Heart left ventricle (tissue), 16 donors: Measurements from ENCODE around the gene MINDY2. TPM values are rescaled to one million over a fixed set of nuclear protein-coding genes. Genes with fewer than 3 reads are reported as not detected.
"Not testable (repeated sequence)": the region's sequence is repeated elsewhere in the genome, so short reads cannot be mapped to it uniquely, and the experiment has no call there.

Experiments used
- ATAC-seq, 4 donors: fragments of 200-7000 bp; cut with Tn5 transposase; one replicate each; pipeline ENCODE4 v1.9.1; 2020 to 2022; ENCODE audit warnings: moderate library complexity in 4 of 4, mild to moderate bottlenecking in 3 of 4, moderate number of reproducible peaks in 1 of 4
- DNase-seq, 5 donors: peaks; one replicate each; pipeline ENCODE4 v3.0.0-alpha.2; 2020
- H3K27ac ChIP-seq, 12 donors: fragments of 200-600 bp; sonication (generic) in 4 of 12; one replicate each; pipeline versions ENCODE4 v1.5.0 to v1.8.0; 2016 to 2022; ENCODE audit warnings: mild to moderate bottlenecking in 2 of 12
- H3K27me3 ChIP-seq, 9 donors: fragments of 200-600 bp; sonication (generic) in 2 of 9; one replicate each; pipeline versions ENCODE4 v1.5.1 to v1.8.0; 2016 to 2022; ENCODE audit warnings: mild to moderate bottlenecking in 3 of 9
- H3K36me3 ChIP-seq, 9 donors: fragments of 200-600 bp; sonication (generic) in 2 of 9; one replicate each; pipeline versions ENCODE4 v1.5.0 to v1.8.0; 2018 to 2022; ENCODE audit warnings: mild to moderate bottlenecking in 2 of 9
- H3K4me1 ChIP-seq, 12 donors: fragments of 200-600 bp; sonication (generic) in 4 of 12; one replicate each; pipeline versions ENCODE4 v1.5.0 to v1.8.0; 2016 to 2022; ENCODE audit warnings: mild to moderate bottlenecking in 3 of 12
- H3K4me3 ChIP-seq, 12 donors: fragments of 200-600 bp; sonication (generic) in 4 of 12; one replicate each; pipeline versions ENCODE4 v1.5.0 to v1.8.0; 2017 to 2022; ENCODE audit warnings: mild to moderate bottlenecking in 9 of 12, moderate library complexity in 4 of 12
- H3K9me3 ChIP-seq, 12 donors: fragments of 200-600 bp; sonication (generic) in 4 of 12; one replicate each; pipeline versions ENCODE4 v1.5.0 to v1.8.0; 2016 to 2022; ENCODE audit warnings: mild to moderate bottlenecking in 1 of 12
- CTCF ChIP-seq, 12 donors: fragments of 200-600 bp; sonication (generic) in 4 of 12; IDR thresholded peaks; one replicate each; pipeline versions ENCODE4 v1.5.0 to v1.8.0; 2018 to 2022; ENCODE audit warnings: antibody characterized with exemption in 12 of 12, mild to moderate bottlenecking in 5 of 12
- POLR2A ChIP-seq, 2 donors: fragments of 450-650 bp; IDR thresholded peaks; one replicate each; pipeline ENCODE4 v1.6.1; 2017; ENCODE audit warnings: antibody characterized with exemption in 2 of 2, mild to moderate bottlenecking in 2 of 2, moderate library complexity in 2 of 2
- WGBS, 4 donors: extraction: QIAGEN DNeasy Blood & Tissue Kit in 2 of 4; methylation state at CpG; one replicate each; pipeline versions ENCODE4 v1.1.5 to v1.1.7; 2013 to 2018; 5-methylcytosine and 5-hydroxymethylcytosine counted together
- intact Hi-C, 10 donors: fragments of 100-400 bp; cut with DNase I; formaldehyde crosslinking; loops; one replicate each; pipeline versions ENCODE4 v1.11.1 to v1.14.2; 2022
- polyA plus RNA-seq, 2 donors: library from polyadenylated mRNA; stranded (reverse); fragments of 200-250 nt; gene quantifications; one replicate each; pipeline ENCODE4 v1.2.3, GENCODE V29; 2013
- total RNA-seq, 9 donors: library from RNA; depleted of rRNA in 2 of 9; stranded (reverse); fragments of >200 nt in 2 of 9; fragmentation: NEBNext Ultra II Directional in 3 of 9; extraction: Animal tissue kit (Norgen Biotek cat#: 25700) in 3 of 9; gene quantifications; one replicate each; pipeline versions ENCODE4 v1.1.0 to v1.2.4, GENCODE V29; 2016 to 2023
- donor health status: ischemic (EF 13 %, LVEDD 7.1; RV severe dilation, severe dysfunction).
- donor health status: healthy with polysubstance abuse.
- donor health status: DM: no; HTN: yes; CAD: no.
- donor health status: DM: no; HTN: no; CAD: no.
- donor health status: ischemic (EF 25% LVEDD 6.9; RV normal size, moderate dysfunction).
- donor health status: ischemic (EF 25% LVEDD 5.7; RV mildly dilated, moderate dysfunction).
- donor health status: healthy.
- donor health status: DM: yes; HTN: yes; CAD: no.
- donor health status: ischemic (EF 35%, LVEDD 5.7; RV mildly dilated, moderate dysfunction).
- donor health status: nonischemic (EF 11% LVEDD 7.7; RV severe dilation, severe dysfunction).
- donor health status: DM: yes; HTN: yes; CAD: no.
- donor health status: PGD.
- donor health status: ischemic (EF 29% LVEDD 5.4; RV normal size, mild dysfunction).
- donor health status: nonischemic (EF 23%, LVEDD 6.1; RV moderate dilation, normal function).

MINDY2 gene
- total and polyA plus RNA-seq, 11 donors, result 9.4 to 31.8 (median 25.3) TPM

- Histone ChIP-seq H3K4me3 (no peak overlapping the region), H3K36me3 (peaks cover 0 to 9% (median 0%) of the 10 kb centered on the region in 9 donors), H3K27me3 (no peaks in the 10 kb centered on the region), H3K9me3 (no peaks in the 10 kb centered on the region), H3K27ac (peak overlapping the region in 5 of 12 donors; percentile 14 to 38 (median 21)), H3K4me1 (peaks cover 0 to 34% (median 17%) of the 10 kb centered on the region in 12 donors)
- intact Hi-C loops, result no loop called here
- ATAC-seq (peak in 2 of 4 donors; percentile 20 to 35), DNase-seq (no peak)
- TF ChIP-seq POLR2A (IDR thresholded peaks at IDR 0.05), result no peak
- no peak for TF ChIP-seq CTCF (IDR thresholded peaks at IDR 0.05)
- WGBS, 4 donors, result 30 to 44% (median 40%) methylated on average over 2 of the region's 2 CpGs
Observed at GRCh38 chr15:58795825-58796224, 24.7 kb downstream of the MINDY2 start.

GRCh38 chr15:58797505-58797904 is 26.4 kb downstream of the MINDY2 start:
- intact Hi-C loops, result no loop called here
- whole genome bisulfite sequencing, 4 donors, result 41 to 51% (median 45%) methylated on average over 3 of the region's 3 CpGs
- TF ChIP-seq POLR2A (IDR thresholded peaks at IDR 0.05), result no peak
- Histone ChIP-seq H3K27ac (peak overlapping the region in 2 of 12 donors; percentile 11 to 17), H3K36me3 (peaks cover 0 to 5% (median 3%) of the 10 kb centered on the region in 9 donors), H3K4me3 (no peak overlapping the region), H3K9me3 (no peaks in the 10 kb centered on the region), H3K27me3 (no peaks in the 10 kb centered on the region), H3K4me1 (peaks cover 0 to 34% (median 17%) of the 10 kb centered on the region in 12 donors)
- no peak for DNase-seq
- peak in 3 of 4 donors; percentile 31 to 55 (median 45) for ATAC-seq

- intact Hi-C loops, result no loop called here
- Histone ChIP-seq H3K27ac (no peak overlapping the region), H3K9me3 (no peaks in the 10 kb centered on the region), H3K27me3 (no peaks in the 10 kb centered on the region), H3K4me1 (peaks cover 0 to 10% (median 0%) of the 10 kb centered on the region in 12 donors), H3K36me3 (peaks cover 0 to 25% (median 12%) of the 10 kb centered on the region in 9 donors), H3K4me3 (no peak overlapping the region)
- ATAC-seq, result no peak
- DNase-seq, result no peak
- WGBS, 4 donors, result 56 to 77% (median 70%) methylated on average over 1 of the region's 1 CpG
- TF ChIP-seq POLR2A (IDR thresholded peaks at IDR 0.05) (no peak), CTCF (IDR thresholded peaks at IDR 0.05) (no peak)
Observed at GRCh38 chr15:58805095-58805494, 34.0 kb downstream of the MINDY2 start.

- DNase-seq, H3K9me3 ChIP-seq, H3K4me1 ChIP-seq, H3K27ac ChIP-seq, intact Hi-C loops, ATAC-seq, H3K4me3 ChIP-seq, H3K27me3 ChIP-seq: not testable (repeated sequence)
- H3K36me3 ChIP-seq, result peaks cover 0 to 80% (median 31%) of the 10 kb centered on the region in 9 donors
- WGBS, 4 donors, result 89 to 98% (median 95%) methylated on average over 2 of the region's 2 CpGs
Observed at GRCh38 chr15:58823267-58823666, 52.2 kb downstream of the MINDY2 start.

GRCh38 chr15:58830556-58830955 is 59.5 kb downstream of the MINDY2 start:
- no peak for DNase-seq
- no peak for TF ChIP-seq CTCF (IDR thresholded peaks at IDR 0.05)
- TF ChIP-seq POLR2A (IDR thresholded peaks at IDR 0.05), result no peak
- 65 to 86% (median 73%) methylated on average over 2 of the region's 2 CpGs for WGBS, 4 donors
- no peak for ATAC-seq
- Histone ChIP-seq H3K36me3 (peaks cover 0 to 73% (median 21%) of the 10 kb centered on the region in 9 donors), H3K27ac (no peak overlapping the region), H3K4me3 (no peak overlapping the region), H3K4me1 (peaks cover 0 to 9% (median 0%) of the 10 kb centered on the region in 12 donors), H3K9me3 (no peaks in the 10 kb centered on the region), H3K27me3 (no peaks in the 10 kb centered on the region)
- intact Hi-C loops, result no loop called here

- ATAC-seq, H3K27me3 ChIP-seq, H3K4me3 ChIP-seq, H3K27ac ChIP-seq, DNase-seq, intact Hi-C loops, H3K4me1 ChIP-seq, H3K9me3 ChIP-seq: not testable (repeated sequence)
- 47 to 59% (median 57%) methylated on average over 9 of the region's 9 CpGs for WGBS, 4 donors
- H3K36me3 ChIP-seq, result peaks cover 0 to 60% (median 15%) of the 10 kb centered on the region in 9 donors
Observed at GRCh38 chr15:58833681-58834426, 62.8 kb downstream of the MINDY2 start.
